Posterior cingulate gyrus (tissue), 11 donors: ENCODE measurements around the gene ANKRD17.

ENCODE experiments used
- DNase-seq, 10 donors: peaks; one replicate each; pipeline versions ENCODE4 v3.0.0 to v3.0.0-alpha.2; 2020 to 2021; ENCODE audit warnings: mixed read lengths in 3 of 10
- intact Hi-C: fragments of 100-400 bp; cut with DNase I; formaldehyde crosslinking; loops from one replicate; pipeline ENCODE4 v1.15.1; 2023

The ANKRD17 gene

GRCh38 chr4:73067971-73068394, 190.6 kb downstream of the ANKRD17 start:
- no peak for DNase-seq
- intact Hi-C loops: no loop called here

- intact Hi-C loops: no loop called here
Measured at GRCh38 chr4:73066928-73067327, 191.7 kb downstream of the ANKRD17 start.

GRCh38 chr4:73066445-73066844, 192.2 kb downstream of the ANKRD17 start:
- intact Hi-C loops: no loop called here
- no peak for DNase-seq

More at GRCh38 chr4:73066928-73067327, 191.7 kb downstream of the ANKRD17 start:
- DNase-seq: no peak

DNA sequence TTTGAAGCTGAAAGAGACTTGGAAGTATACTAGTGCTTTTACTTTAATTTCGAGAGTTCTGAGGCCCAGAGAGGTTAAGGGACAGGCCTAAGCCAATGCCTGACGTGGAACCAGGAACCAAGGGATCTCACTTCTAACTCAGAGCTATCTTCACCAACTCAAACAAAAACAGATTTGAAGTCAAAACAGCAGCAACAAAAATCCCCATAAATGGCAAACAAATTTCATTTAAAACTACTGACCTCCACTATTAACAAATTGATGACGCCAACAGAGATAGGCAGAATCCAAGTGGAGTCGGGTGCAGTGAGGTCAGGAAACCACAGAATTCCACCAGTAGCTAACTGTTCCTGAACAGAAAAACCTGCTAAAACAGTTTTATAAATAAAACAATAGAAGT, 194.1 kb downstream of the ANKRD17 start:
- intact Hi-C loops: no loop called here

GRCh38 chr4:73055241-73055897, 203.2 kb downstream of the ANKRD17 start:
- intact Hi-C loops: no loop called here
- no peak for DNase-seq

More for the DNA sequence above, 194.1 kb downstream of the ANKRD17 start:
- no peak for DNase-seq

DNA sequence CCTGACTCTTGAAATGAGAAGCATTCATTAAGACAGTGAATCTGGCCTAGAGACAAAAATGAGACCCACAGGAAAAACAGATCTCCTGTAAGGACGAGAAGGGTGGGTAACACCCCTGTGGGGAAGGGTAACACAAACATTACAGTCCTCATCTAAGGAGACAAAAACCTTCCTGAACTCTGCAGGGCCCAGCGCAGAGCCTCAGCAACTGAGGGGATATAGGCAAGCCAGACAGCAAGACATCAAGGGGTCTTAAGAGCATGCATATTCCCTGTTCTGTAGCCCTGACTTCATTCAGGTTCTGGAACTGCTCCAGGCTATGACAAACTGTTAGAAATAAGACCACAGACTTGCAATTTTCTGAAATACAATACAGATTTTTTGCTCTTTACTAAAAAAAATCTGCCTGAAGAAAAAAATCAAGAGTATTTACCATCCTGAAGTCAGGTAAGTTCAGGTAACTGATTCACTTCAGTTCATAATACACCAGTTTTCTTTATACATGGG, 204.6 kb downstream of the ANKRD17 start:
- intact Hi-C loops: no loop called here
- no peak for DNase-seq

DNA sequence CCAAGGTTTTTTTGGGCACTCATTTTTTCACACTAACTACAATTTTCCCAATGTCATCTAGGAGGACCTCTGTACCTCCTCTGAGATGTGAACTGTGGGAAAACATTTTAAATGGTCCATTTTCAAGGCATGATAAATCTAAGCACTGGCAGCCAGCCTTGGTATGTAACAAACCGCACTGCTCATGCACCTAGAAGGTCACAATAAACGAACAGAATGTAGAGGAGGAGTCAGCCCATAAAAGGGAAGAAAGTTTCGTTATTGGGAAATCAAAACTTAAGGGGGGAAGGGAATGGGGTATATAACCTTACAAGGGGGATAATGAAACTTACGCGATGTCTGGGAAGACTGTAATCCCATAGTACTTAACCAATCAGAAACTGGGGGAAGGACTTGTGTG, 205.5 kb downstream of the ANKRD17 start:
- intact Hi-C loops: no loop called here
- DNase-seq: no peak

DNA sequence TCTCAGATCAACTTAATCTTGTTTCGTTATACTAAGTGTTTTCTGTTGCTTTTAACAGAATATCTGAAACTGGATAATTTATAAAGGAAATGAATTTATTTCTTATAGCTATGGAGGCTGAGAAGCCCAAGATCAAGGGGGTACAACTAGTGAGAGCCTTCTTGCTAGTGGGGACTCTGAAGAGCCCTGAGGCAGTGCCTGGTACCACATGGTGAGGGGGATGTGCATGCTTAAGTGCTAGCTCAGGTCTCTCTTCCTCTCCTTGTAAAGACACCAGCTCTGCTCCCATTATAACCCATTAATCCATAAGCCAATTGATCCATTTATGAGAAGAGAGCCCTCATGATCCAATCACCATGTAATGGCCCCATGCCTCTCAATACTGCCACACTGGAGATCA, 207.0 kb downstream of the ANKRD17 start:
- DNase-seq: no peak
- intact Hi-C loops: no loop called here

DNA sequence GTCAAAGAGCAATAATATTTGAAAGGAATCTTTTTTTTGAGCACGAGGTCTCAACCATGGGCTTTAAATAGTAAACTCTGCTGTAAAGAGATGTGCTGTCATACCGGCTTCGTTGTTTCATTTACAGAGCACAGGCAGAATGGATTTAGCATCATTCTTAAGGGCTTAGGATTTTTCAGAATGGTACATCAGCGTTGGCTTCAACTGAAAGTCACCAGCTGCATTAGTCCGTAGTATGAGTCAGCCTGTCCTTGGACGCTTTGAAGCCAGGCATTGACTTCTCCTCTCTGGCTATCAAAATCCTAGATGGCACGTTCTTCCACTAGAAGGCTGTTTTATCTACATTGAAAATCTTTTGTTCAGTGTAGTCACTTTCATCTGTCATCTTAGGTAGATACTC, 212.7 kb downstream of the ANKRD17 start:
- no peak for DNase-seq
- intact Hi-C loops: no loop called here

- intact Hi-C loops: no loop called here
- no peak for DNase-seq
Measured at GRCh38 chr4:73037057-73037456, 221.5 kb downstream of the ANKRD17 start.

- intact Hi-C loops: no loop called here
- DNase-seq: no peak
Measured at GRCh38 chr4:73036123-73036522, 222.5 kb downstream of the ANKRD17 start.

DNA sequence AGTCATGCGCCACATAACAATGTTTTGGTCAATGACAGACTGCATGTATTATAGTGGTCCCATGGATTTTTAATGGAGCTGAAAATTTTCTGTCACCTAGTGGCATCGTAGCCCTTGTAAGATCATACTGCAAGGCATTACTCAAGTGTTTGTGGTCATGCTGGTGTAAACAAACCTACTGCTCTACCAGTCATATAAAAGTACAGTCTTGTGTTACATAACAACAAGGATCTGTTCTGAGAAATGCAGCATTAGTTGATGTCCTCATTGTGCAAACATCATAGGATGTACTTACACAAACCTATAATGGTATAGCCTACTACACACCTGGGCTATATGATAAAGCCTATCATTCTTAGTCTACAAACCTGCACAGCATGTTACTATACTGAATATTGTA, 223.7 kb downstream of the ANKRD17 start:
- intact Hi-C loops: no loop called here
- DNase-seq: no peak

DNA sequence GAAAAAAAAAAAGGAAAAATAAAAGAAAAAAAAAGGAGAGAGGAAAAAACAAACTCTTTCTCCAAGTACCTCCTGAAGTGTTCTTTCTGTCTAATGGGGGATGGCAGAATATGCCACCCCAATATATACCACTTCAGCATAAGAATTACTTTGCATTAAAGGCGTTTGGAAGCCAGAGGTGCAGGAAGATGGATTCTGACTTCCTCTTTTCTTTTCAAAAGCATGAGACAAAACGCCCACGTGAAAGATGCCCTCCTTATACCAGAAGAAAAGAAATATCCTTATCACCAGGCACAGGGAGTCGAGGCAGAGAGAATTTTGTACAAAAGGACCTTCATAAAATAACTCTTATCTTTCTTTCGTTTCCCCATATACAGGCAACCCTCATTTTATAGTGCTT, 230.0 kb downstream of the ANKRD17 start:
- intact Hi-C loops: no loop called here
- DNase-seq: no peak
